SU-DHL-6 (cell line): ENCODE results near the gene GTF3C6.
A peak's percentile ranks its signal among the peaks of the same experiment; 100 is the strongest.

Source experiments
- H2AFZ ChIP-seq: fragments of 200-600 bp; sonication (generic); 2 replicates; pipeline ENCODE4 v1.6.1; 2014; ENCODE audit warnings: low read depth, mild to moderate bottlenecking, moderate library complexity, mixed read lengths, antibody characterized with exemption, low read length; ENCODE audit not compliant: severe bottlenecking
- H3F3A ChIP-seq: fragments of 200-600 bp; shearing (Covaris generic); 2 replicates; pipeline ENCODE4 v1.6.0; 2016; ENCODE audit warnings: antibody characterized with exemption, mild to moderate bottlenecking; ENCODE audit not compliant: insufficient read depth
- H3K27ac ChIP-seq: fragments of 200-600 bp; sonication (generic); 2 replicates; pipeline ENCODE4 v1.5.1; 2016; ENCODE audit warnings: low read depth, mild to moderate bottlenecking, low read length, moderate library complexity, mixed read lengths
- H3K27me3 ChIP-seq: fragments of 200-600 bp; sonication (generic), shearing (Covaris generic); 2 replicates; pipeline ENCODE4 v1.6.0; 2014; ENCODE audit warnings: mild to moderate bottlenecking, low read length
- H3K36me3 ChIP-seq: fragments of 200-600 bp; sonication (generic); 2 replicates; pipeline ENCODE4 v1.6.1; 2014; ENCODE audit warnings: mild to moderate bottlenecking, low read length, mixed read lengths
- H3K4me2 ChIP-seq: fragments of 300-600, 200-600 bp; shearing (Covaris generic), sonication (generic); 2 replicates; pipeline ENCODE4 v1.6.0; 2014; ENCODE audit warnings: low read length, low read depth, mild to moderate bottlenecking; ENCODE audit not compliant: poor library complexity, severe bottlenecking
- H3K4me3 ChIP-seq: fragments of 200-600 bp; sonication (generic); 2 replicates; pipeline ENCODE4 v1.5.1; 2014; ENCODE audit warnings: antibody characterized with exemption, low read length, mild to moderate bottlenecking, mixed read lengths; ENCODE audit not compliant: insufficient read depth, poor library complexity, severe bottlenecking
- H3K79me2 ChIP-seq: fragments of 200-600 bp; sonication (generic); 2 replicates; pipeline ENCODE4 v1.6.1; 2014; ENCODE audit warnings: mild to moderate bottlenecking, low read length, moderate library complexity; ENCODE audit not compliant: insufficient read depth
- H3K9ac ChIP-seq: fragments of 200-600 bp; sonication (generic); 2 replicates; pipeline ENCODE4 v1.7.0; 2014; ENCODE audit warnings: mild to moderate bottlenecking, low read length
- H3K9me2 ChIP-seq: fragments of 200-600 bp; sonication (generic); replicated peaks from 2 replicates; pipeline ENCODE4 v1.6.1; 2014; ENCODE audit warnings: low read length; ENCODE audit not compliant: insufficient read depth
- H3K9me3 ChIP-seq: fragments of 200-600 bp; sonication (generic); 2 replicates; pipeline ENCODE4 v1.6.1; 2014; ENCODE audit warnings: low read length, mixed read lengths; ENCODE audit not compliant: insufficient read depth
- H4K20me1 ChIP-seq: fragments of 200-600 bp; sonication (generic); 2 replicates; pipeline ENCODE4 v1.6.1; 2014; ENCODE audit warnings: low read depth, mild to moderate bottlenecking, antibody characterized with exemption, low read length, moderate library complexity, mixed read lengths
- CTCF ChIP-seq: fragments of 200-600 bp; sonication (generic); IDR thresholded peaks from one replicate; pipeline ENCODE4 v1.5.1; 2017; ENCODE audit warnings: antibody characterized with exemption, mild to moderate bottlenecking, low read length, moderate library complexity; ENCODE audit not compliant: insufficient read depth, poor library complexity, severe bottlenecking
- EZH2phosphoT487 ChIP-seq: fragments of 200-600 bp; sonication (generic), shearing (Covaris generic); conservative IDR thresholded peaks from 2 replicates; pipeline ENCODE4 v1.6.1; 2018; ENCODE audit warnings: mild to moderate bottlenecking, antibody characterized with exemption, low read length, moderate library complexity, mixed read lengths

Gene GTF3C6

DNA sequence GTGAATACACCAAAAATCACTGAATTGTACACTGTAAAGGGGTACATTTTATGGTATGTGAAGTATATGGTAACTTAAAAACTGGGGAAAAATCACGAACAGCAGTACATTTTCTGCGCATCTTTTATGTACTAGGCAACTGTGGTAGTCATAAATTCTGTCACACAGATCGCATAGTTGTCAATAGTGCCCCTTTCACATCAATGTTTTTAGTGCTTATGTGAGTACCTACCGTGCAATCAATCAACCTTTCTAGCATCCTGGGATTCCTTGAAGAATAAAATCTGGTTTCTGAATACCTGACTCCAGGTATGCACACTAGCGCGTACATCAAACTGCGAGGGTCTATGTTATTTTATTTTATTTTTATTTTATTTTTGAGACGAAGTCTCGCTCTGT is 22.7 kb downstream of the GTF3C6 start:
- no peaks in the 10 kb centered on the region for H3F3A ChIP-seq
- H3K9me3 ChIP-seq, result no peaks in the 10 kb centered on the region
- peak overlapping the region; percentile 79 for H2AFZ ChIP-seq
- no peaks in the 10 kb centered on the region for H3K9me2 ChIP-seq
- peak overlapping the region; percentile 98 for H3K4me3 ChIP-seq
- H3K9ac ChIP-seq, result peak overlapping the region; percentile 91
- H4K20me1 ChIP-seq, result no peaks in the 10 kb centered on the region
- peaks cover 50% of the 10 kb centered on the region for H3K79me2 ChIP-seq
- H3K27ac ChIP-seq, result peak overlapping the region; percentile 53; the same call in 1 of the 2 replicates
- TF ChIP-seq EZH2phosphoT487 (no peak), CTCF (no peak)
- H3K27me3 ChIP-seq, result no peaks in the 10 kb centered on the region
- H3K4me2 ChIP-seq, result peak overlapping the region; percentile 91
- peaks cover 12% of the 10 kb centered on the region for H3K36me3 ChIP-seq

DNA sequence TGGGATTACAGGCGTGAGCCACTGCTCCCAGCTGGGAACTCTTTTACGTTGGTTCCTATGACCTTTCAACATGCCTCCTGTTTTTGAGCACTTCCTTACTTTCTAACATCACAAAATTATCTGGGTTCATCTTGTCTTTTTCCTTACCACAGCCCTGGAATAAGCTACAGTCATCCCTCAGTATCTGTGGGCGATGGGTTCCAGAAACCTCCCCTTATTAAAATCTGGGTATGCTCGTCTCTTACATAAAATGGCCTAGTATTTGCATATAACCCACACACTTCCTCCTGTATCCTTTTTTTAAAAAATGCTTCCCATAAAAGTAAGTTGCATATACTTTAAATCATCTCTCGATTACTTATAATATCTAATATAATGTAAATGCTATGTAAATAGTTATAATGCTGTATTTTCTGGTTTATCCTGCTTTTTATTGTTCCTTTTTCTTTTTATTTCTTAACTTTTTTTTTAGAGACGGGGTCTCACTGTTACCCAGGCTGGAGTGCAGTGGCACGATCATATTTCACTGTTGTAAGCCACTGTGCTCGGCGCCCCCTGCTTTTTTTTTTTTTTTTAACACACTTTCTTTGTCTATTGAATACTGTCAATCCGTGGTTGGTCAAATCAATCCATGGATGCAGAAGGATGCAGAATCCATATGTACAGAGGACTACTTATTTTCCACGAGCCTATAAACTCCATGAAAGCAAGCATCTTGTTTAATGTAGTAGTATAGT is 32.5 kb downstream of the GTF3C6 start:
- H2AFZ ChIP-seq, result no peak overlapping the region
- no peaks in the 10 kb centered on the region for H3F3A ChIP-seq
- H3K4me2 ChIP-seq, result peak overlapping the region; percentile 15
- H3K27ac ChIP-seq, result peak overlapping the region; percentile 2; the same call in 1 of the 2 replicates
- no peaks in the 10 kb centered on the region for H3K9me3 ChIP-seq
- no peak overlapping the region for H3K4me3 ChIP-seq
- H3K27me3 ChIP-seq, result no peaks in the 10 kb centered on the region
- H3K36me3 ChIP-seq, result peaks cover 31% of the 10 kb centered on the region
- H4K20me1 ChIP-seq, result no peaks in the 10 kb centered on the region
- peaks cover 57% of the 10 kb centered on the region for H3K79me2 ChIP-seq
- no peaks in the 10 kb centered on the region for H3K9me2 ChIP-seq
- TF ChIP-seq EZH2phosphoT487, result no peak
- no peak for TF ChIP-seq CTCF
- no peak overlapping the region for H3K9ac ChIP-seq

- H2AFZ ChIP-seq, result no peak overlapping the region
- H3K27me3 ChIP-seq, result no peaks in the 10 kb centered on the region
- TF ChIP-seq CTCF (no peak), EZH2phosphoT487 (no peak)
- no peak overlapping the region for H3K4me2 ChIP-seq
- no peak overlapping the region for H3K27ac ChIP-seq
- no peaks in the 10 kb centered on the region for H3K9me2 ChIP-seq
- H3F3A ChIP-seq, result peaks cover 4% of the 10 kb centered on the region; the same call in 1 of the 2 replicates
- H4K20me1 ChIP-seq, result no peaks in the 10 kb centered on the region
- H3K79me2 ChIP-seq, result peaks cover 24% of the 10 kb centered on the region; the same call in 1 of the 2 replicates
- no peak overlapping the region for H3K9ac ChIP-seq
- H3K36me3 ChIP-seq, result peaks cover 38% of the 10 kb centered on the region; the same call in 1 of the 2 replicates
- no peak overlapping the region for H3K4me3 ChIP-seq
- H3K9me3 ChIP-seq, result no peaks in the 10 kb centered on the region
Measured at GRCh38 chr6:110996691-110997090, 38.2 kb downstream of the GTF3C6 start.
